ENCODE data around the gene PDE11A. TPM values are rescaled to one million over a fixed set of nuclear protein-coding genes. Genes with fewer than 3 reads are reported as not detected.

PDE11A gene
- polyA plus RNA-seq, 1 experiment: 0.53 TPM

DNA sequence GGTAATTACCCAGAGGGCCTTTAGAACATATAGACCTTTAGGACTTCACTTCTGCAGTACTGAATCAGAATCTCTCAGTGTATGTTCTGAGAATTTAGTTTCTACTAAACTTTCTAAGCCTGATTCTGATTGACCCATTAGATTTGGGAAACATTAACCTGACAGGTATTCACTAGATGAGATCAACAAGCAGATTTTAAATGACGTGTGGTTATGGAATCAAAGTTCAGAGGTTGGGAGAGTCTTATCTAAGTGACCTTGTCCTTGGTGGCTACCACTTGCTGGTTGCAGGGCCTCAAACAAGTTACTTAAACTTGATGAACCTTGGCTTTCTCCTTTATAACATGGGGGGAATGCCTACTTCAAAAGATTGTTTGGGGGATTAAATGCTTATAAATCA is 198.7 kb downstream of the PDE11A start:
- POLR2A ChIA-PET: no interaction called here
- no peak for TF ChIP-seq CTCF (IDR thresholded peaks at IDR 0.05; ENCODE audit: insufficient read depth, low read depth, low read length)
- no peak overlapping the region for H3K4me3 ChIP-seq (ENCODE audit: low read depth, low read length)
- H3K36me3 ChIP-seq (ENCODE audit: control insufficient read depth, insufficient read depth, low read length): no peaks in the 10 kb centered on the region
- no peak for DNase-seq (ENCODE audit: low read depth)
- CTCF ChIA-PET: no interaction called here
- H3K27me3 ChIP-seq (ENCODE audit: control insufficient read depth, insufficient read depth, low read length): no peaks in the 10 kb centered on the region

DNA sequence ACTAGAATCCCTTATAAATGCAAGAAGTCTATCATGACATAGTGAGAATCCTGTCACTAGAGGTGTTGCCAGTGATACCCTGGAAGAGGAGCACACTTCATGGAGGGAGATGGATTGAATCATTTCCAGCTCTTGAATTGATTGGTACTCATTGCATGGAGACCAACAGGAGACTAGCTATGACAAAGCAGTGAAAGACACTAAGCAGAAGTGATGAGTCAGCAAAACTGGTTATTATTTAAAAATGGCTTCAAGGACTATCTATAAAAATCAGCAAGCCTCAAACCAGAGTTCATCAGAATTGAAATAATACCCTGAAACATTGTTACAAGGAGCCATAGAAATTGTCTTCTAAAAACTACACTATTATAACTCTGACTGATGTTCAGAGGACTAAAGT is 200.3 kb downstream of the PDE11A start:
- H3K36me3 ChIP-seq (ENCODE audit: control insufficient read depth, insufficient read depth, low read length): no peaks in the 10 kb centered on the region
- CTCF ChIA-PET: no interaction called here
- DNase-seq (ENCODE audit: low read depth): no peak
- H3K4me3 ChIP-seq (ENCODE audit: low read depth, low read length): no peak overlapping the region
- no peak for TF ChIP-seq CTCF (IDR thresholded peaks at IDR 0.05; ENCODE audit: insufficient read depth, low read depth, low read length)
- POLR2A ChIA-PET: no interaction called here
- no peaks in the 10 kb centered on the region for H3K27me3 ChIP-seq (ENCODE audit: control insufficient read depth, insufficient read depth, low read length)

DNA sequence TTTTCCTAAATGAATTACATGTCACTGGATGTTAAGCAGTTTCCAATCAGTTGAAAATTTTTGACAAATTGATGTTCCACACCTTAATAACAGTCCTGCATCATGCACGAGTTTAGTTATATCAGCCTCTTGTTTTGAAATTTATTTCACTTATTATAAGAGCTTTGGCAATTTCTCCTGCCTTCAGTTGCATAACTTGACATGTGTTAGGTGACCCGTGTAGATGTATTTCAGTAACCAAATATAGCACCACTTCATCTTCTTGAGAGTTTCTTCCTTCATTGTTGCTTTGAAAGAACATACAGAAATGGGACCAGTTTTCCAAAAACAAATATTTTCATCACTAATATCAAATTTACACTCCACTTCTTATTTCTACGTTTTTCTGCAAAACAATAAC is 202.7 kb downstream of the PDE11A start:
- POLR2A ChIA-PET: no interaction called here

DNA sequence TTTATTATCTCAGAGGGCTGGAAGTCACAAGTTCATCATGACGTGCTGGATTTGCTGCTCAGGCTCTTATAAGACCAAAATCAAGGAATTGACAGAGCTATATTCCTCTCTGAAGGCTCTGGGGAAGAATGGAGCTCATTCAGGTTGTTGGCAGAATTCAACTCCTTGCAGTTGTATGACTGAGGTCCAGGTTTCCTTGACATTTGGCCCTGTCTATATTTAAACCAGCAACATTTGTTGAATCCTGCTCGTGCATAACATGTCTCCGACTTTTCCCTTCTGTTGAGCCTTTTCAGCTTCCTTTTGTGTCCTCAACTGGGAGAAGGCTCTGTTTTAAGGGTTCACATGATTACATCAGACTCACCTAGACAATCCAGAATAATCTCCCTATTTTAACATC is 203.4 kb downstream of the PDE11A start:
- ChIA-PET POLR2A (no interaction called here), CTCF (interaction anchor here (0.8 kb wide), 1 partner anchor 29 kb away, joined by 3 read pairs; no protein-coding TSS in a partner anchor)
- no peak overlapping the region for H3K4me3 ChIP-seq (ENCODE audit: low read depth, low read length)
- no peak for TF ChIP-seq CTCF (IDR thresholded peaks at IDR 0.05; ENCODE audit: insufficient read depth, low read depth, low read length)
- DNase-seq (ENCODE audit: low read depth): no peak
- H3K36me3 ChIP-seq (ENCODE audit: control insufficient read depth, insufficient read depth, low read length): no peaks in the 10 kb centered on the region
- no peaks in the 10 kb centered on the region for H3K27me3 ChIP-seq (ENCODE audit: control insufficient read depth, insufficient read depth, low read length)

More for the DNA sequence above, 202.7 kb downstream of the PDE11A start:
- DNase-seq (ENCODE audit: low read depth): no peak
- Histone ChIP-seq H3K27me3 (ENCODE audit: control insufficient read depth, insufficient read depth, low read length) (no peaks in the 10 kb centered on the region), H3K36me3 (ENCODE audit: control insufficient read depth, insufficient read depth, low read length) (no peaks in the 10 kb centered on the region), H3K4me3 (ENCODE audit: low read depth, low read length) (no peak overlapping the region)
- CTCF ChIA-PET: interaction anchor here (0.8 to 1.5 kb wide), 2 partner anchors 17 to 29 kb away, joined by 3 to 4 read pairs; no protein-coding TSS in a partner anchor
- TF ChIP-seq CTCF (IDR thresholded peaks at IDR 0.05; ENCODE audit: insufficient read depth, low read depth, low read length): no peak

DNA sequence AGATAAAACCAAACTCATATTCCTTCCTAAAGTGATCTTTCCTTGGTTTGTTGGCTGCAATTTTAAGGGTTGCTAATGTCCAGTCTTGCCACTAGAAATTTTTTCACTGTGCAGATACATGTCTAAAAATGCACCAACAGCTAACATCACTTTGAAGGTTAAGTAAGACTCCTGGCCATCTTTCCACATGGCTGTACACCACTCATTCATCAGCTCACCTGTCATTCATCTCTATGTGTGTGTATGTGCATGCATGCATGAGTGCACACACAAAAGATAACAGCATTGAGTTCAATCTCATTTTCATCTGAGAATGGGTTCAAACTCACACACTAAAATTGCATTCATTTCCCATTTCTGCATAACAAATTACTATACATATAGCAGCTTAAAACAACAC is 203.8 kb downstream of the PDE11A start:
- TF ChIP-seq CTCF (IDR thresholded peaks at IDR 0.05; ENCODE audit: insufficient read depth, low read depth, low read length): no peak
- CTCF ChIA-PET: interaction anchor here (0.8 kb wide), 1 partner anchor 30 kb away, joined by 3 read pairs; no protein-coding TSS in a partner anchor
- DNase-seq (ENCODE audit: low read depth): no peak
- no peak overlapping the region for H3K4me3 ChIP-seq (ENCODE audit: low read depth, low read length)
- no peaks in the 10 kb centered on the region for H3K27me3 ChIP-seq (ENCODE audit: control insufficient read depth, insufficient read depth, low read length)
- POLR2A ChIA-PET: no interaction called here
- no peaks in the 10 kb centered on the region for H3K36me3 ChIP-seq (ENCODE audit: control insufficient read depth, insufficient read depth, low read length)

Measured in BJ (cell line).